Measurements from ENCODE around the gene NOS1.

Gene NOS1

DNA sequence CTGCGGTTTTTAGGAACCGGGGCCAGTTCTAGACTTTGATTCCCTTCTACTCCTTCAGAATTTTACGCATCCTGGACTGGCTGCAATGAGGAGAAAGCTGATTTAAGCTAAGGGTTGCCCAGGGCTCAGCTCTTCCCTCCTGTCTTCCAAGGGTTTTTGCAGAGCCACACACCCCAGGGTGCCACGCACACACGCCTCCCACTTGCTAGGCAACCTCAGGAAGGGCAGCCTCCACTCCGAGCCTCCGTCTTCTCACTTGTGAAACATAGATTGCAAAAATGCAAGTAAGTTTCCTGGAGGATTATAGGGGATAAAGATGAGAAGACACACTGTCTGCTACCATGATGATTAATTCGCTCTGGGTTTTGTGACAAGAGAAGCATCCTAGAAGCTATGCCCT, 31.7 kb downstream of the NOS1 start:
- DNase-seq (ENCODE audit: low read depth), result no peak

DNA sequence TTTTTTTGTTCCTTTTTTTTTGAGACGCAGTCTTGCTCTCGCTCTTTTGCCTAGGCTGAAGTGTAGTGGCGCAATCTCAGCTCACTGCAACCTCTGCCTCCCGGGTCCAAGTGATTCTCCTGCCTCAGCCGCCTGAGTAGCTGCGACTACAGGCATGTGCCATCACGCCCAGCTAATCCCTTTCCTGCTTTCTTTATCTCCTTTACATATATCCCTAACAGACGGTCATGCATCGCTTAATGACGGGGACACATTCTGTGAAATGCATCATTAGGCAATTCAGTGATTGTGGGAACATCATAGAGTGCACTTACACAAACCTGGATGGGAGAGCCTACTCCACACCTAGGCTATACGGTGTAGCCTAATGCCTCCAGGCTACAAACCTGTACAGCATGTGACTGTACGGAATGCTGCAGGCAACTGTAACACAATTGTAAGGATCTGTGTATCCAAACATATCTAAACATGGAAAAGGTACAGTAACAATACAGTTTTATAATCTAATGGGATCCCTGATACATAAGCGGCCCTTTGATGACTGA, 32.8 kb downstream of the NOS1 start:
- no peak for DNase-seq (ENCODE audit: low read depth)

GRCh38 chr12:117322428-117322827, 39.0 kb downstream of the NOS1 start:
- no peak for DNase-seq (ENCODE audit: low read depth)

GRCh38 chr12:117321572-117321971, 39.9 kb downstream of the NOS1 start:
- no peak for DNase-seq (ENCODE audit: low read depth)

DNA sequence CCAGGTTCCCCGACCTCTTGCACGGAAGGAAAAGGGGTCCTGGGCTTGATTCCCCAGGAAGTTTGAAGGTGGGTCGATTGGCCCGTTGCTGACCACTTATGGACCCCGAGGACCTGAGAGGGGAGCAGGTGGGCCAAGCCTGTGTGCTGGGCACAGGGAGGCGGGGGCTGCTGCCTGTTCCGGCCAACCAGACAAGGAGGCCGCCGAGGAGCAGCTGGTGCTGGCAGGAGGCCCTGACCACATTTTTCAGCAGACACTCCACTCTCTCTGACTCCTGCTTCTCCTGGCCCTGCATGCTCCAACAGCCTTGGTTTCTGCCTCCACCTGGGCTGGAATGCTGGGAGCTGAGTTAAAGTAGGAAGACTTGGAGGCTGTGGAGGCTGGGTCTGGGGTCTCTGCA, 42.8 kb downstream of the NOS1 start:
- DNase-seq (ENCODE audit: low read depth), result no peak

GRCh38 chr12:117316336-117316735, 45.1 kb downstream of the NOS1 start:
- DNase-seq (ENCODE audit: low read depth), result no peak

- no peak for DNase-seq (ENCODE audit: low read depth)
Observed at GRCh38 chr12:117313926-117314325, 47.5 kb downstream of the NOS1 start.

GRCh38 chr12:117312770-117313169, 48.7 kb downstream of the NOS1 start:
- DNase-seq (ENCODE audit: low read depth), result no peak

- no peak for DNase-seq (ENCODE audit: low read depth)
Observed at GRCh38 chr12:117309276-117309925, 52.0 kb downstream of the NOS1 start.

DNA sequence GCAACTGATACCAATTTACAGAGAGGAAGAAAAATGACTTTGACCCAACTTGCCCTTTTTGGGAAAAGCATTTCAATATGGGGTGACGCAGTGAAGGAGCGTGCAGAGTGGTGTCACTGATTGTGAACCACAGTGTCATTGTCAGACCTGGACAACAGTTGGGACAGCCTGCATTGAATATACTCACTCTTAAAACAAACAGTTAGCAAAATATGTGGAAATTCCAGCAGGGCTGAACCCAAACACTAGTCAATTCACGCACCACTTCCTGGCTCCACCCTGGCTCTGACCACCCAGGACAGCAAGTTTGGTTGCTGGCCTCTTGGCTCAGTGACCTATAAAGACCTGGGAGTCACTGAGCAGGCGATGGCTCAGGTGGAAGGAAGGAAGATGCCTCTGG, 61.3 kb downstream of the NOS1 start:
- no peak for DNase-seq (ENCODE audit: low read depth)

- DNase-seq (ENCODE audit: low read depth), result no peak
Observed at GRCh38 chr12:117298648-117299225, 62.7 kb downstream of the NOS1 start.

GRCh38 chr12:117298191-117298590, 63.2 kb downstream of the NOS1 start:
- DNase-seq (ENCODE audit: low read depth), result no peak

GRCh38 chr12:117294189-117294603, 67.2 kb downstream of the NOS1 start:
- no peak for DNase-seq (ENCODE audit: low read depth)

DNA sequence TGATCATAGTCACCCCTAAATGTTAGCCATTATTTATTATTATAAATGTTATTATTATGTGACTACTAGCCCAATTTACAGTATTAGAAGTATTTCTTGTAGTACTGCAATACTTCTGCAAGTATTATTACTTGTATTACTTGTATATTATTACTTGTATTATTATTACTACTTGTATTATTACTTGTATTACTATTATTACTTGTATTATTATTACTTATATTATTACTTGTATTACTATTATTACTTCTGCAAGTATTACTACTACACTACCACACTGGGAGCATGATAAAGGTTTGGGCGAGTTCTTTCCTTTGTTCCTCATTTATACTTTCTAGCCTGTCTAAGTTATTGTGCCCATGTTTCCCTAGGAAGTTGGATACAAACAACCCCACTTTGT, 67.9 kb downstream of the NOS1 start:
- DNase-seq (ENCODE audit: low read depth), result no peak

GRCh38 chr12:117292688-117293087, 68.7 kb downstream of the NOS1 start:
- DNase-seq (ENCODE audit: low read depth), result no peak

- no peak for DNase-seq (ENCODE audit: low read depth)
Observed at GRCh38 chr12:117284140-117284539, 77.3 kb downstream of the NOS1 start.

- DNase-seq (ENCODE audit: low read depth), result no peak
Observed at GRCh38 chr12:117282490-117282889, 78.9 kb downstream of the NOS1 start.

DNA sequence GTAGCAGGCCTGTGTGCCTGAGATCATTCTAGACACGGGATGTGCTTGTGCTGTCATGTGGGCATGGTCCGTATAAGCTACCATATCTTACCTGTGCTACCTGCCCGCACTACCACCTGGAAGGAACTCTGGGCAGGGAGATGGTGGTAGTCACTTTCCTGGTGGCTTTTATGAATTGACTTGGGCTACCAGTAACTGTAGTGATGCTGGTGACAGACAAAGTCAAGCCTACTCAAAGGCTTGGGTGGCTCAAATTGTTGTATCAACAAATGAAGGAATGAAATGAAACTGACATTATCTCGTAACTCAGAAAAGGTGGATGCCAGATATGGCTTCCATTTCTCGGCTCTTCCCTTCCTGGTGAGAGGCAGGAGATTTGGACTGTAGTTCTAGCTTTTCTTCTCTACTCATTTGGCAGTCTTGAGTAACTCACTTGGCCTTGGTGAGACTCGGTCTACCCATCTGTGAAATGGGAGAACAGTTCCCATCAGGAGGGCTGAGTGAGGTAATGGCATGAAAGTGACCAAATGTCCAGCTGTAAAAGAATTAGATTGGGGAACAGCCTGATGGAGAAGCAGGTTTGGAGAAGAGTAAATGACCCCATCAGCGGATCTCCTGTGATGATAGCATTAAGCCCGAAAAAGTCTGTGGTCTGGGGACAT, 81.3 kb downstream of the NOS1 start:
- no peak for DNase-seq (ENCODE audit: low read depth)

DNA sequence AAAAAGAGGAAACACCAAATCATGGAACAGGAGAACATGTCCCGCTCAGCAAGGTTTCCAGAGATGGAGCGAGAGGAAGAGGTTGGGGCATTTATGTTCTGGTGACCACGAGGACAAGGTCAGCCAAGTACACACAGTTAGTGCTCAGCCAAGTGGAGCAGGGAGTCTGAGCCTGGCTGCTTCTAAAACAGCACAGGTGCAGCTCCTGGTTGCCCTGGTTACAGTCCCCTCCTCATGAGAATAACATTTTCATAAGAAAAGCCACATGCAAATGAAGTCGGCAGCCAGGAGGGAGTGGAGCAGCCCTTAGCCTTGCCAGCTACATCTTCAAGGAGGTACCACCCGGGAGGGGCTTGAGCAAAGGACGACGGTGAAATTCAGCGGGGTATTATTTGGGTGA, 81.8 kb downstream of the NOS1 start:
- DNase-seq (ENCODE audit: low read depth), result no peak

DNA sequence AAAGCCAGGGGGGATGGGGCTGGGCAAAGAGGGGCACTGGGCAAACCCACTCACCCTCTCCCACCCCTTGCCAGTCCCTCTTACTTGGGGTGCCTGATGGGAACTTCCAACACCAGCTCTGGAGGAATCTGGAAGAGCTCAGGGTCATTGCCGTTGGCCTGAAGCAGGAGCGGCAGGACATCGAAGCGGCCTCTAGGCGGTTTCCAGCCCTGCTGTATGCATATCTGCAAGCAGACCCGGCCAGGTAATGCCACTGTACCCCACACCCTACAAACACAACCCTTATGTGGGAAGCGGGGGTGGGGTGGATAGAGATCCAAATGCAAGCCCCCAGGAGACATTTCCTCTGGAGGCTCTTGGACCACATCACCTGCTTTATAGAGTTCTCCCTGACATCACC, 83.6 kb downstream of the NOS1 start:
- DNase-seq (ENCODE audit: low read depth), result no peak

DNA sequence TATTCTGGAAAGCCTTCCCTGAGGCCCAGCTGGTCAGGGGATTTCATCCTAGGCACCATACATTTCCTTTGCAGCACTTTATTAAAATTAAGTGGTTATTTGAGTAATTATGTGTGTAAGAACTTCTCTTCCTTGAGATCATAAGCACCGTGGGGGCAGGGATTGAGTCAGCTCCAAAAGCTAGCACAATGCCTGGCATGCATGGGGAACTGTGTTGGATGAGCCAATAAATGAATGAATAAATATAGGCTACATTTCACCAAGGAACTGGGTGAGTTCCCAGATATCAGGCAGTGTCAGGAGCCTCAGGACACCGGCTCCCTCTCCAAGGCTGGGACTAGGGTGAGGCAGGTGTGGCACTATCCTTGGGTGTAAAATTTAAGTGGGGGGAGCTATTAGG, 88.3 kb downstream of the NOS1 start:
- no peak for DNase-seq (ENCODE audit: low read depth)

- DNase-seq (ENCODE audit: low read depth), result no peak
Observed at GRCh38 chr12:117272690-117273089, 88.7 kb downstream of the NOS1 start.

DNA sequence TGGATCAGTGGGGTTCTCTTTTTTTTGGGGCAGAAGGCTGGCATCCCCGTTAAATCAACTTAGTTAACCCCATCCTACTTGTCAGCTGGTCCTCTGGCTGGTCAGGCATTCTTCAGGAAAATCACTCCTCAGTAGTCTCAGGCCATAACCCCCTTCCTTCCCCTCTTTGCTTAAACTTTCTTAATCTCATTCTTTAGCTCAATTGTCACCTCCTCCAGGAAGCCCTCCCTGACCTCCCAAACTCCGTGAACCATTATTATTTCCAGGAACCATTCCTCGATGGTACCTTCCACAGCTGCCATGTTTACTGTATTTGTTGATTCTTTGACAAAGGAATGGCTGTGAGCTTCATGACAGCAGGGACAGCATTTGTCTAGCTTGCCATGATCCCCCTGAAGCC, 98.7 kb downstream of the NOS1 start:
- no peak for DNase-seq (ENCODE audit: low read depth)

Measured in activated T-helper 9 cell treated with anti-CD3 and anti-CD28 coated beads, Interleukin-2, amount 50 U/mL, for 16 hours (primary cell).